Subcutaneous adipose tissue (tissue), 4 donors: Measurements from ENCODE around the gene RGL1. TPM values are rescaled to one million over a fixed set of nuclear protein-coding genes. Genes with fewer than 3 reads are reported as not detected.

ENCODE experiments used
- CTCF ChIP-seq: fragments of 450-650 bp; IDR thresholded peaks from one replicate; pipeline ENCODE4 v1.5.1; 2016; ENCODE audit warnings: low read depth, mild to moderate bottlenecking, control low read depth, antibody characterized with exemption, moderate library complexity
- total RNA-seq, 4 donors: library from RNA; depleted of rRNA; stranded (reverse); fragments of >200 nt; gene quantifications; one replicate each; pipeline ENCODE4 v1.1.0, GENCODE V29; 2016

The RGL1 gene
- total RNA-seq, 4 donors from 2014 or later: 41.8 to 81.8 (median 59.0) TPM

GRCh38 chr1:183945428-183946319 is 140.8 kb downstream of the RGL1 start:
- TF ChIP-seq CTCF: no peak

- no peak for TF ChIP-seq CTCF
Observed at GRCh38 chr1:183946320-183946613, 141.3 kb downstream of the RGL1 start.

GRCh38 chr1:183947988-183948387 is 143.1 kb downstream of the RGL1 start:
- TF ChIP-seq CTCF: no peak

GRCh38 chr1:183952101-183952500 is 147.2 kb downstream of the RGL1 start:
- TF ChIP-seq CTCF: no peak

- TF ChIP-seq CTCF: no peak
Observed at GRCh38 chr1:183953031-183953430, 148.1 kb downstream of the RGL1 start.

- TF ChIP-seq CTCF: no peak
Observed at GRCh38 chr1:183954496-183954895, 149.6 kb downstream of the RGL1 start.

- no peak for TF ChIP-seq CTCF
Observed at GRCh38 chr1:183956559-183957188, 151.8 kb downstream of the RGL1 start.
